ENCODE data around the gene PSMD12.
"Not testable (repeated sequence)": the region's sequence is repeated elsewhere in the genome, so short reads cannot be mapped to it uniquely, and the experiment has no call there.

PSMD12 gene

DNA sequence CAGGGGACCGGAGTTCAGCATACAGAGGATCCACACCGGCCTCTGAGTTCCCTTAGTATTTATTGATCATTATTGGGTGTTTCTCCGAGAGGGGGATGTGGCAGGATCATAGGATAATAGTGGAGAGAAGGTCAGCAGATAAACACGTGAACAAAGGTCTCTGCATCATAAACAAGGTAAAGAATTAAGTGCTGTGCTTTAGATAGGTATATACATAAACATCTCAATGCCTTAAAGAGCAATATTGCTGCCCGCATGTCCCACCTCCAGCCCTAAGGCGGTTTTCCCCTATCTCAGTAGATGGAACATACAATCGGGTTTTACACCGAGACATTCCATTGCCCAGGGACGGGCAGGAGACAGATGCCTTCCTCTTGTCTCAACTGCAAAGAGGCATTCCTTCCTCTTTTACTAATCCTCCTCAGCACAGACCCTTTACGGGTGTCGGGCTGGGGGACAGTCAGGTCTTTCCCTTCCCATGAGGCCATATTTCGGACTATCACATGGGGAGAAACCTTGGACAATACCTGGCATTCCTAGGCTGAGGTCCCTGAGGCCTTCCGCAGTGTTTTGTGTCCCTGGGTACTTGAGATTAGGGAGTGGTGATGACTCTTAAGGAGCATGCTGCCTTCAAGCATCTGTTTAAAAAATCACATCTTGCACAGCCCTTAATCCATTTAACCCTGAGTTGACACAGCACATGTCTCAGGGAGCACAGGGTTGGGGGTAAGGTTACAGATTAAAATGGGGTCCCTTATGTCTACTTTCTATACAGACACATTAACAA, 39.2 kb downstream of the PSMD12 start:
- H3K9me3 ChIP-seq (ENCODE audit: control insufficient read depth, low read length); H3K27ac ChIP-seq (ENCODE audit: low read depth, low read length, severe bottlenecking); H3K4me3 ChIP-seq (ENCODE audit: extremely low read depth, insufficient read depth, low read length, poor library complexity, severe bottlenecking); H3K4me1 ChIP-seq (ENCODE audit: control insufficient read depth, insufficient read depth, low read length, poor library complexity, severe bottlenecking); H3K36me3 ChIP-seq (ENCODE audit: control insufficient read depth, insufficient read depth, low read length): not testable (repeated sequence)
- WGBS, 2 experiments (ENCODE audit: insufficient coverage in 2 of 2): 94 to 100% methylated on average over 2 to 5 of the region's 13 CpGs

DNA sequence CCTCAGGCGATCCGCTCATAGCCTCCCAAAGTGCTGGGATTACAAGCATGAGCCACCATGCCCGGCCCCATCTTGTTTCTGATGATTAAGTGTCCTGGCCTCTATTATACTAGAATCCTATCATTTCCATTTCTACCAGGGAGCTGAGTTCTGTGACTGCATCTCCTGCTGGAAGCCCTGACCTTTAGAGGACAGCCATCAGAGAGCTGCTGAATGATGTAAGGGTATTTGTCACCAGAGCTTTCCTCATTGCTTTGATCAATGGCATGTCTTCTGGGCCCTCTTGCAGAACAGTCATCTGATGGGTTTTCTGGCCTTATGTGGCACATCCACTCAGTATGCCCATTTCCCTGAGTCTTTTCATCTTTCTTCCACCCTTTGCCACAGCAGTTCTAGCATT, 39.9 kb downstream of the PSMD12 start:
- 95 to 100% methylated on average over 2 of the region's 3 CpGs for WGBS, 2 experiments (ENCODE audit: insufficient coverage in 2 of 2)
- Histone ChIP-seq H3K4me1 (ENCODE audit: control insufficient read depth, insufficient read depth, low read length, poor library complexity, severe bottlenecking) (no peaks in the 10 kb centered on the region), H3K9me3 (ENCODE audit: control insufficient read depth, low read length) (peaks cover 4% of the 10 kb centered on the region), H3K27ac (ENCODE audit: low read depth, low read length, severe bottlenecking) (no peak overlapping the region), H3K4me3 (ENCODE audit: extremely low read depth, insufficient read depth, low read length, poor library complexity, severe bottlenecking) (no peak overlapping the region), H3K36me3 (ENCODE audit: control insufficient read depth, insufficient read depth, low read length) (no peaks in the 10 kb centered on the region)

DNA sequence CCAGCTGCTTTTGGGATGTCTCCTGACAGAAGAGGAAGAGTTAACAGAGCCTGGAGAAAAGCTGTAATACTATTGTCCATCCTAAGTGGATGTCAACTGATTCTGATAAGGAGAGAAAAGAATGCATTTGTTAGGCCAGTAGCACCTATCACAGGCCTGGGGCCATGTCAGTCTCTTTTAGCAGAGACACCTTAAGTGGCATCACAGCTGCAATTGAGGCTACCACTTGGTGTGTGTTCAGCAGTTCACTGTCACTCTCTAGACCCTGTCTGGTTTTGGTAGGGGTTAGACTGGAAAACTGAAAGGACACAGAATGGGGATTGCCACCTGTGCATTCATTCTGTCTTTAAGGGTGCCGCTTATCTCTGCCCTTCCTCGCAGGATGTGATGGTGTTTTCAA, 42.0 kb downstream of the PSMD12 start:
- Histone ChIP-seq H3K4me3 (ENCODE audit: extremely low read depth, insufficient read depth, low read length, poor library complexity, severe bottlenecking) (no peak overlapping the region), H3K36me3 (ENCODE audit: control insufficient read depth, insufficient read depth, low read length) (no peaks in the 10 kb centered on the region), H3K4me1 (ENCODE audit: control insufficient read depth, insufficient read depth, low read length, poor library complexity, severe bottlenecking) (no peaks in the 10 kb centered on the region), H3K9me3 (ENCODE audit: control insufficient read depth, low read length) (peaks cover 4% of the 10 kb centered on the region), H3K27ac (ENCODE audit: low read depth, low read length, severe bottlenecking) (no peak overlapping the region)
- WGBS, 2 experiments (ENCODE audit: insufficient coverage in 2 of 2): 88 to 100% methylated on average over 1 to 2 of the region's 2 CpGs

DNA sequence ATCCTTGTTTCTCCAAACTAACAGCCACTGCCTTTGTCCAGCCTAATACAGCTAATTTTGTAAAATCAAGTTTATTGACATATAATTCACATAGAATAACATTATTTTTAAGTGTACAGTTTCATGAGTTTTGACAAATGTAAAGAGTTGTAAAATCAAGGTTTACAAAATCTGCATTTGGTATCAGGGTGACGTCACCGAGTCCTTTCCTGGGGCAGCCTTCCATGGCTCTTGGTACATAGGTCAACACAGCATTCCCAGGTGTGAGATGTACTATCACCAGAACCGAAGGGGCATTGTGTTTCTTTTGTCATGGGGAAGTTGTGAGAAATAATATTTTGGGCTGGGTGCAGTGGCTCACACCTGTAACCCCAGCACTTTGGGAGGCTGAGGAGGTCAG, 42.9 kb downstream of the PSMD12 start:
- Histone ChIP-seq H3K36me3 (ENCODE audit: control insufficient read depth, insufficient read depth, low read length) (no peaks in the 10 kb centered on the region), H3K9me3 (ENCODE audit: control insufficient read depth, low read length) (peaks cover 4% of the 10 kb centered on the region), H3K4me1 (ENCODE audit: control insufficient read depth, insufficient read depth, low read length, poor library complexity, severe bottlenecking) (no peaks in the 10 kb centered on the region), H3K27ac (ENCODE audit: low read depth, low read length, severe bottlenecking) (no peak overlapping the region), H3K4me3 (ENCODE audit: extremely low read depth, insufficient read depth, low read length, poor library complexity, severe bottlenecking) (no peak overlapping the region)
- 90 to 96% methylated on average over 2 to 3 of the region's 3 CpGs for WGBS, 2 experiments (ENCODE audit: insufficient coverage in 2 of 2)

DNA sequence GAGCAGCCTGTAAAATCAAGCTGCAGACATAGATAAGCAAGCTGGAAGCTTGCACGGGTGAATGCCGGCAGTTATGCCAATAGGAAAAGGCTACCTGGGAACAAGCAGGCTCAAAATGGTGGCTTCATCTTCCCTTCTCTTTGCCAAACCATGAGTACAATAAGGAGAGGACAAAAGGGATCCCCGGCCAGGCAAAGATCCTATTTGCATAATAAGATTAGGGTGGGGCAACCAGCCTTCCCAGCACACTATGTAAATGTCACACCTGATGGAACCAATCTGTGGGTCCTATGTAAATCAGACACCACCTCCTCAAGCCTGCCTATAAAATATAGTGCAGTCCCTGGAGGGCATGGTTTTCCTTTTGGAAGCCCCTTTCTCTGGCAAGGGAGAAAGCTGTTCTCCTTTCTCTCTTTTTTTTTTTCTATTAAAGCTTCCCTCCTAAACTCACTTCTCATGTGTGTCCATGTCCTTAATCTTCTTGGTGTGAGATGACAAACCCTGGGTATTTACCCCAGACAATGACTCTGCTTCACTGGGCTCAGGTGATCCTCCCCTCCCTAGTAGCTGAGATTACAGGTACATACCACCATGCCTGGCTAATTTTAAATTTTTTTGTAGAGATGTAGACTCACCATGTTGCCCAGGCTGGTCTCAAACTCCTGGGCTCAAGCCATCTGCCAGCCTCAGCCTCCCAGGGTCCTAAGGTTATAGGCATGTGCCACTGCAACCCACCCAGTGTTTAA, 44.2 kb downstream of the PSMD12 start:
- no peaks in the 10 kb centered on the region for H3K4me1 ChIP-seq (ENCODE audit: control insufficient read depth, insufficient read depth, low read length, poor library complexity, severe bottlenecking)
- H3K4me3 ChIP-seq (ENCODE audit: extremely low read depth, insufficient read depth, low read length, poor library complexity, severe bottlenecking): no peak overlapping the region
- WGBS, 2 experiments (ENCODE audit: insufficient coverage in 2 of 2): 30 to 57% methylated on average over 2 to 3 of the region's 3 CpGs
- no peak overlapping the region for H3K27ac ChIP-seq (ENCODE audit: low read depth, low read length, severe bottlenecking)
- no peaks in the 10 kb centered on the region for H3K36me3 ChIP-seq (ENCODE audit: control insufficient read depth, insufficient read depth, low read length)
- no peaks in the 10 kb centered on the region for H3K9me3 ChIP-seq (ENCODE audit: control insufficient read depth, low read length)

DNA sequence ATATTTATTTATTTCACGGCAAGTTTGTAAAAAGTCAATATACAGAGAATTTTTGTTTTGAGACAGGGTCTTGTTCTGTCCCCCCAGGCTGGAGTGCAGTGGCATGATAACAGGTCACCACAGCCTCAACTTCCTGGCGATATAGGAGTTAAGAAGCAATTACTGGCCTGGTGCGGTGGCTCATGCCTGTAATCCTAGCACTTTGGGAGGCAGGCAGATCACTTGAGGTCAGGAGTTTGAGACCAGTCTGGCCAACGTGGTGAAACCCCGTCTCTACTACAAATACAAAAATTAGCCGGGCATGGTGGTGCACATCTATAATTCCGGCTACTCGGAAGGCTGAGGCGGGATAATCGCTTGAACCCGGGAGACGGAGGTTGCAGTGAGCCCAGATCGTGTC, 44.9 kb downstream of the PSMD12 start:
- H3K4me1 ChIP-seq (ENCODE audit: control insufficient read depth, insufficient read depth, low read length, poor library complexity, severe bottlenecking); H3K36me3 ChIP-seq (ENCODE audit: control insufficient read depth, insufficient read depth, low read length); H3K27ac ChIP-seq (ENCODE audit: low read depth, low read length, severe bottlenecking); H3K9me3 ChIP-seq (ENCODE audit: control insufficient read depth, low read length); H3K4me3 ChIP-seq (ENCODE audit: extremely low read depth, insufficient read depth, low read length, poor library complexity, severe bottlenecking): not testable (repeated sequence)
- 94 to 95% methylated on average over 11 of the region's 13 CpGs for WGBS, 2 experiments (ENCODE audit: insufficient coverage in 2 of 2)

DNA sequence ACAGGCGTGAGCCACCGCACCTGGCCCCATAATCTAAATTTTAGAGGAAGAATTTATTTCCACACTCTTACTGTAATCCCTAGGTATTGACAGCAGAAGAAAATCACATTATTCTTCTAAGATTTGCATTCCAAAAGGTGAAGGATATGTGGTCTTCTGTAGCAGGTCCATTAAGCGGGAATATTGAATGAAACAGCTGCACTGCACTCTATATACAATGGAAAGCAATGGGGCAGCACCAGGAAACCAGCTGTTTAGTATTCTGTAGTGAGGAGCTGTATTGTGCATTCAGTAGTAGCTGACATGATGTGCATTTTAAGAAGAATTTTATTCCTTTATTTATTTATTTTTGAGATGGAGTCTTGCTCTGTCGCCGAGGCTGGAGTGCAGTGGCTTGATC, 49.6 kb downstream of the PSMD12 start:
- Histone ChIP-seq H3K4me3 (ENCODE audit: extremely low read depth, insufficient read depth, low read length, poor library complexity, severe bottlenecking) (no peak overlapping the region), H3K36me3 (ENCODE audit: control insufficient read depth, insufficient read depth, low read length) (no peaks in the 10 kb centered on the region), H3K27ac (ENCODE audit: low read depth, low read length, severe bottlenecking) (no peak overlapping the region), H3K4me1 (ENCODE audit: control insufficient read depth, insufficient read depth, low read length, poor library complexity, severe bottlenecking) (peaks cover 2% of the 10 kb centered on the region), H3K9me3 (ENCODE audit: control insufficient read depth, low read length) (no peaks in the 10 kb centered on the region)
- WGBS, 2 experiments (ENCODE audit: insufficient coverage in 2 of 2): 93 to 100% methylated on average over 2 of the region's 5 CpGs

DNA sequence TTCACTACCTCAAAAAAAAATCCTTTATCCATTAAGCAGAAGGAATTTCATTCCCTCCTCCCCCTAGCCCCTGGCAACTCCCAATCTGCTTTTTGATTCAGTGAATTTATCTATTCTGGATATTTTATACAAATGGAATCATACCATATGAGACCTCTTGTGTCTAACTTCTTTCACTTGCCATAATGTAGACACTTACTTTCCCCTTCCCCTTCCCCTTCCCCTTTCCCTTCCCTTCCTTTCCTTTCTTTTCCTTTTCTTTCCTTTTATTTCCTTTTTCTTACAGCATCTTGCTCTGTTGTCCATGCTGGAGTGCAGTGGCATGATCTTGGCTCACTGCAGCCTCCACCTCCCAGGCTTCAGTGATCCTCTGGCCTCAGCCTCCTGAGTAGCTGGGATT, 50.5 kb downstream of the PSMD12 start:
- Histone ChIP-seq H3K9me3 (ENCODE audit: control insufficient read depth, low read length) (no peaks in the 10 kb centered on the region), H3K4me1 (ENCODE audit: control insufficient read depth, insufficient read depth, low read length, poor library complexity, severe bottlenecking) (peaks cover 2% of the 10 kb centered on the region), H3K4me3 (ENCODE audit: extremely low read depth, insufficient read depth, low read length, poor library complexity, severe bottlenecking) (no peak overlapping the region), H3K36me3 (ENCODE audit: control insufficient read depth, insufficient read depth, low read length) (no peaks in the 10 kb centered on the region), H3K27ac (ENCODE audit: low read depth, low read length, severe bottlenecking) (no peak overlapping the region)

DNA sequence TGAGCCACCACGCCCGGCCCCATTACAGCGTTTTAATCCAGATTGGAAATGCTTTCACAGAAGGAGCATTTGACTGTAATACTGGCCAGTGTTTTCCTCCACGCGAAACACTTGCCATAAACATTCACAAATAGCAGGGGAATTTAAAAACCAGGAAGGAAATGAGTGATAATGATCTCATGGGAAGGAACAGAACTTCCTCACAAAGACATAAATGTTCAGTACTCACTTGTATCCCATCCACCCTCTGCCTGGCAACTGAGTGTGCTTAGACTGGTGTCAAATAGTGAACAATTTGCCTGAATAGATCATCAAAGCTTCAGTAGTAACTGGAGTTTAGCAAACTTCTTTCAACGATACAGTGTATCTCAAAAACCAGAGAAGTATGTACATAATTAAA, 54.1 kb downstream of the PSMD12 start:
- WGBS, 2 experiments (ENCODE audit: insufficient coverage in 2 of 2): 87 to 96% methylated on average over 3 of the region's 6 CpGs

DNA sequence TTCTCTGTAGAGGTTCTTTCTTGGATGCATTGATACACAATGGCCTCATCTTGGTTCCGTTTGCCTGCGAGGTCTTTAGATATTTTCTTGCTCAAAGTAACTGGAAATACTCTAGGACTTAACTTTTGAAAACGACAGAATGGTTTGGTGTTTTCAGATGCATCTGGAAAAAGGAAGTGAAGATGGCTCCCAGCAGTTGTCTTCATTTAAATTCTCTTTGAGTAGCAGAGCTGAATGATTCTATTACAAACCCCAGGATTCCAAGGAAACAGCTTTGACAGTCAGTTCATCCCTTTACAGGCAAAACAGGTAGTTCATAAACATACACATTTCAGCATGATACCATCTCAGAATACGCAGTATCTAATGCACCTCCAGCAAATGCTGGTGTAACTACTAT, 54.8 kb downstream of the PSMD12 start:
- Histone ChIP-seq H3K27ac (ENCODE audit: low read depth, low read length, severe bottlenecking) (no peak overlapping the region), H3K9me3 (ENCODE audit: control insufficient read depth, low read length) (no peaks in the 10 kb centered on the region), H3K36me3 (ENCODE audit: control insufficient read depth, insufficient read depth, low read length) (no peaks in the 10 kb centered on the region), H3K4me3 (ENCODE audit: extremely low read depth, insufficient read depth, low read length, poor library complexity, severe bottlenecking) (no peak overlapping the region), H3K4me1 (ENCODE audit: control insufficient read depth, insufficient read depth, low read length, poor library complexity, severe bottlenecking) (peaks cover 2% of the 10 kb centered on the region)
- WGBS, 2 experiments (ENCODE audit: insufficient coverage in 2 of 2): 57 to 60% methylated on average over 4 of the region's 4 CpGs

More for the DNA sequence above, 54.1 kb downstream of the PSMD12 start:
- H3K4me3 ChIP-seq (ENCODE audit: extremely low read depth, insufficient read depth, low read length, poor library complexity, severe bottlenecking): no peak overlapping the region
- no peaks in the 10 kb centered on the region for H3K36me3 ChIP-seq (ENCODE audit: control insufficient read depth, insufficient read depth, low read length)
- H3K4me1 ChIP-seq (ENCODE audit: control insufficient read depth, insufficient read depth, low read length, poor library complexity, severe bottlenecking): peaks cover 2% of the 10 kb centered on the region
- no peak overlapping the region for H3K27ac ChIP-seq (ENCODE audit: low read depth, low read length, severe bottlenecking)
- no peaks in the 10 kb centered on the region for H3K9me3 ChIP-seq (ENCODE audit: control insufficient read depth, low read length)

DNA sequence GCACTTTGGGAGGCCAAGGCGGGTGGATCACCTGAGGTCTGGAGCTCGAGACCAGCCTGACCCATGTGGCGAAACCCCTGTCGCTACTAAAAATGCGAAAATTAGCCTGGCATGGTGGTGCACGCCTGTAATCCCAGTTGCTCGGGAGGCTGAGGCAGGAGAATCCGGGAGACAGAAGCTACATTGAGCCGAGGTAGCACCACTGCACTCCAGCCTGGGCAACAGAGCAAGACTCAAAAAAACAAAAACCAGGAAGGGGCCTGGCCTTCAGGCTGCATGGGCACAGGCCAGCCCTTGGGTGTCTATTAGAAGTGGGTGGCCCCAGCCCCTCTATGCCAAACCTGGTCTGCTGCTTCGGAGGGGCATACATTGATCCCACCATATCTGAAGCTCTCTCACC, 56.0 kb downstream of the PSMD12 start:
- no peak overlapping the region for H3K27ac ChIP-seq (ENCODE audit: low read depth, low read length, severe bottlenecking)
- no peak overlapping the region for H3K4me3 ChIP-seq (ENCODE audit: extremely low read depth, insufficient read depth, low read length, poor library complexity, severe bottlenecking)
- WGBS, 2 experiments (ENCODE audit: insufficient coverage in 2 of 2): 90 to 96% methylated on average over 9 to 10 of the region's 10 CpGs
- no peaks in the 10 kb centered on the region for H3K36me3 ChIP-seq (ENCODE audit: control insufficient read depth, insufficient read depth, low read length)
- H3K4me1 ChIP-seq (ENCODE audit: control insufficient read depth, insufficient read depth, low read length, poor library complexity, severe bottlenecking): peaks cover 2% of the 10 kb centered on the region
- no peaks in the 10 kb centered on the region for H3K9me3 ChIP-seq (ENCODE audit: control insufficient read depth, low read length)
